ENCODE results near the gene NBPF12.
"Not testable (repeated sequence)": the region's sequence is repeated elsewhere in the genome, so short reads cannot be mapped to it uniquely, and the experiment has no call there.

- not testable (repeated sequence) for TF ChIP-seq POLR2AphosphoS5, POLR2A (IDR thresholded peaks at IDR 0.05)
- TF ChIP-seq CTCF (IDR thresholded peaks at IDR 0.05): peak in 1 of 2 donors; percentile 21
These were observed 28.2 kb downstream of the NBPF12 start for GRCh38 chr1:146966351-146966750.

Data from suprapubic skin (tissue), 4 donors.